ENCODE results near the gene ZNF440.
A peak's percentile ranks its signal among the peaks of the same experiment; 100 is the strongest.

ZNF440 gene

GRCh38 chr19:11881151-11881800, 67.2 kb downstream of the ZNF440 start:
- peak in 1 of 2 donors; percentile 33 for DNase-seq (ENCODE audit: extremely low read depth in 1 of 2, low read depth in 1 of 2)

GRCh38 chr19:11882606-11883005, 68.5 kb downstream of the ZNF440 start:
- DNase-seq (ENCODE audit: extremely low read depth in 1 of 2, low read depth in 1 of 2) = no peak
